HG03103 (cell line): ENCODE data around the gene TAT.
"Not testable (repeated sequence)": the region's sequence is repeated elsewhere in the genome, so short reads cannot be mapped to it uniquely, and the experiment has no call there.

Source experiments
- ATAC-seq: cut with Tn5 transposase; IDR thresholded peaks from one replicate; pipeline ENCODE4 v1.9.1; 2021; ENCODE audit warnings: low read depth; ENCODE audit not compliant: unreplicated experiment

TAT gene

GRCh38 chr16:71576971-71577370, at the start of gene TAT:
Gene TAT (minus strand): TSS chr16:71577092. CDS start chr16:71576415, 677 bp downstream.
- ATAC-seq: no peak

- ATAC-seq: no peak
These were observed 49.3 kb upstream of the TAT start, which contains the start of gene MARVELD3 for GRCh38 chr16:71626018-71626857. Gene MARVELD3 (plus strand): TSS chr16:71626184. CDS start chr16:71626230, 46 bp downstream.

DNA sequence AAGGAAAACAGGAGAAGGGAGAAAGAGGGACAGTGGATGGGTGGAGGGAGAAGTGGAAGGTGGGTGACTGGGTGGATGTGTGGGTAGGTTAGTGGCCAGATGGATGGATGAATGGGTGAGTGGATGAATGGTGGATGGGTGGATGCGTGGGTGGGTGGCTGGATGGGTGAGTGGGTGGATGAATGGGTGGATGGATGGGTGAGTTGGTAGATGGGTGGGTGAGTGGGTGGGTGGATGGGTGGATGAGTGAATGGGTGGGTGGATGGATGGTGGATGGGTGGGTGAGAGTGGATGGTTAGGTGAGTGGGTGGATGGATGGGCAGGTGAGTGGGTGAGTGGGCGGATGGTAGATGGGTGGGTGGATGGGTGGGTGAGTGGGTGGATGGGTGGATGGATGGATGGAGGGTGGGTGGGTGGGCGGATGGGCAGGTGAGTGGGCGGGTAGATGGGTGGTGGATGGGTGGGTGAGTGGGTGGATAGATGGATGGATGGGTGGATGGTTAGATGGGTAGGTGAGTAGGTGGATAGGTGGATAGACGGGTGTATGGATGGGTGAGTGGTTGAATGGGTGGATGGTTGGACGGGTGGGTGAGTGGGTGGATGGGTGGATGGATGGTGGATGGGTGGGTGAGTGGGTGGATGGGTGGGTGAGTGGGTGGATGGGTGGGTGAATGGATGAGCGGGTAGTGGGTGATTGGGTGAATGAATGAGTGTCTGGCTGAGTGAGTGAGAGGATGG, 48.4 kb upstream of the TAT start:
- no peak for ATAC-seq

- no peak for ATAC-seq
These were observed 46.7 kb upstream of the TAT start for GRCh38 chr16:71623597-71623996.

GRCh38 chr16:71622088-71622487, 45.2 kb upstream of the TAT start:
- ATAC-seq: no peak

DNA sequence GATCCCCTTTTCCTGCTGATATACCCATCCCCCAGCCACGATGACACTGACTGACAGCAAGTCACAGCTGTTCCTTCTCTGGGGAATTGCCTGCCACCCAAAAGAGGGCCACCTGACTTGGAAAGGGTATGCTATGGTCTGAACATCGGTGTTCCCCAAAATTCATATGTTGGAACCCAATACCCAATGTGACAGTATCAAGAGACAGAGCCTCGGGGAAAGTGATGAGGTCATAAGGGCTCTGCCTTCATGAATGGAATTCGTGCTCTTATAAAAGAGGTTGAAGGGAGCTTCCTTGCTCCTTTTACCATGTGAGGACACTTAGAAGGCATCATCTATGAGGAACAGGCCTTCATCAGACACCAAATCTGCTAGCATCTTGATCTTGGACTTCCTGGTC, 41.5 kb upstream of the TAT start:
- no peak for ATAC-seq

- not testable (repeated sequence) for ATAC-seq
These were observed 38.1 kb upstream of the TAT start for GRCh38 chr16:71614956-71615355.

DNA sequence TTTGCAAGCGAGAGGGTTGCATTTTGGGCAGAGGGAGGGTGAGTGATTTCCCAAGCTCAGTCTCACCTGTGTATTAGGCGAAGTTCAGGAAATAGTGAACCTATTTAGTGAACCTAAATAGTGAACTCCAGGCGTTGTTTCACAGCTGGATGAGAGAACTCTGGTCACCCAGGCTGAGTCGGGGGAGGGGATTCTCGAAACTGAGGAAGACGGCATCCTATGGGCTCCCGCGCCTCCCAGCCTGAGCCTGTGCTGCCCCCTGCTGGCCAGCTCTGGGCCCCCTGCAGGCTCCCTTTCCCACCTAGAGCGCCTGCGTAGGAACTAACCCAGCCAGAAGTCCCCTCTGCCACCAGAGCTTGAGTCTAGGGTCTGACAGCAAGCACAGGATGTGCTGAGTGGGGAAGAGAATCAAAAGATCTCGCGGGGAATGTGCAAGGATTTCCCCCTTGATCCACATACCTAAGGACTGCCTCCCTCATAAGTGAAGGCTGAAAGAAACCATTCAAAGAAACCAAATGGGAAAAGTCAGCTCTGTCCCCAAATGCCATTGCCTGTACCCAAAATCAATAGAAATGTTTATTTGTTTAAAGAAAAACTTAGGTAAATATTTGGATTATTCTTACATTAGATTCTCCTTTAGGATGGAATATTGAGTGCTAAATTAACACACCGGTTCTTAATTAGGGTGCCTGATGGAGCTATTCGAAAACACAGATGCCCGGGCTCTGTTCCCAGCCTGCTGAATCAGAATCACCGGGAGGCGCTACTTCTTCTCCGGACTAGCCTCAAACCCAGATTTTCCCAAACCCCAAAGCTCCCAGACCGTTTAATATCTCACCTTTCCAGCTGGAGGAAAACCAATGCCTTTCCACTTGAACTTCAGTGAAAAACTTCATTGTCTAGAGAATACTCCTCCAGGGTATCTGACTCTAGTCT, 34.3 kb upstream of the TAT start:
- ATAC-seq: peak; percentile 44

DNA sequence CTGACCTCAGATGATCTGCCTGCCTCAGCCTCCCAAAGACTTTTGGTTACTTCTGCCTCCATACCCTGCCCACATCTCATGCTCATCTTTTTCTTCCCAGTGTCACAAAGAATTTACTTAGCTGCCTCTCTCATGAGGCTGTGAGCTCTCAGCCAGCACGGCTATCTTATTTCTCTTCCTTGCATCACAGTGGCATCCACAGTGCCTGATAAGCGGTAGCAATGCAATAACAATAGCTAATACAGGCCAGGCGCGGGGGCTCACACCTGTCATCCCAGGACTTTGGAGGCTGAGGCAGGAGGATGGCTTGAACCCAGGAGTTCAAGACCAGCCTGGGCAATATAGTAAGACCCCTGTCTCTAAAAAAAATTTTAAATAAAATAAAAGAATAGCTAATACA, 33.6 kb upstream of the TAT start:
- ATAC-seq: no peak

- ATAC-seq: no peak
These were observed 32.2 kb upstream of the TAT start for GRCh38 chr16:71609066-71609465.

DNA sequence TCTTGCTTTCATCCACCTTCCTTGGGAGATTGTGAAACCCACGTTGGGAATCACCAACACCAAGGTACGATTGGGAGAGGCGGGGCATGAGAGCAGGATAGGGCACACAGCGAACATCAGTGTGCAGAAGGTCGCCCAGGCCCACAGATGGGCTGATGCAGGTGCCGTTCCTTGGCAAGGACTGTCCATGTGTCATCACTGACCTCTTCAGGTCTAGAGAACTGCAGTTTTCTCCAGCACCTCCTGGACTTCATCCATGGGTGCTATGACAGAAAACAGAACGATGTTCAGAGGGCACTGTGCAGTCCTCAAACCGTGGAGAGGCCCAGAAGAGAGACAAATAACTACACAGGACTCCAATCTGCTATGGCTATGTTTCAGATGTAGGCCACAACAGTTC, 23.9 kb upstream of the TAT start:
- no peak for ATAC-seq

DNA sequence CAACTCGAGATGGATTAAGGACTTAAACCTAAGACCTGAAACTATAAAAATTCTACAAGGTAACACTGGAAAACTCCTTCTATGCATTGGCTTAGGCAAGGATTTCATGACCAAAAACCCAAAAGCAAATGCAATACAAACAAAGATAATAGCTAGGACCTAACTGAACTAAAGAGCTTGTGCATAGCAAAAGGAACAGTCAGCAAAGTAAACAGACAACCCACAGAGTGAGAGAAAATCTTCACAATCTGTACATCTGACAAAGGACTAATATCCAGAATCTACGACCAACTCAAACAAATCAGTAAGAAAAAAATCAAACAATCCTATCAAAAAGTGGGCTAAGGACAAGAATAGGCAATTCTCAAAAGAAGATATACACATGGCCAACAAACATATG, 21.5 kb upstream of the TAT start:
- ATAC-seq: not testable (repeated sequence)

- not testable (repeated sequence) for ATAC-seq
These were observed 18.5 kb upstream of the TAT start for GRCh38 chr16:71595340-71595826.

GRCh38 chr16:71594000-71594646, 17.2 kb upstream of the TAT start:
- no peak for ATAC-seq

DNA sequence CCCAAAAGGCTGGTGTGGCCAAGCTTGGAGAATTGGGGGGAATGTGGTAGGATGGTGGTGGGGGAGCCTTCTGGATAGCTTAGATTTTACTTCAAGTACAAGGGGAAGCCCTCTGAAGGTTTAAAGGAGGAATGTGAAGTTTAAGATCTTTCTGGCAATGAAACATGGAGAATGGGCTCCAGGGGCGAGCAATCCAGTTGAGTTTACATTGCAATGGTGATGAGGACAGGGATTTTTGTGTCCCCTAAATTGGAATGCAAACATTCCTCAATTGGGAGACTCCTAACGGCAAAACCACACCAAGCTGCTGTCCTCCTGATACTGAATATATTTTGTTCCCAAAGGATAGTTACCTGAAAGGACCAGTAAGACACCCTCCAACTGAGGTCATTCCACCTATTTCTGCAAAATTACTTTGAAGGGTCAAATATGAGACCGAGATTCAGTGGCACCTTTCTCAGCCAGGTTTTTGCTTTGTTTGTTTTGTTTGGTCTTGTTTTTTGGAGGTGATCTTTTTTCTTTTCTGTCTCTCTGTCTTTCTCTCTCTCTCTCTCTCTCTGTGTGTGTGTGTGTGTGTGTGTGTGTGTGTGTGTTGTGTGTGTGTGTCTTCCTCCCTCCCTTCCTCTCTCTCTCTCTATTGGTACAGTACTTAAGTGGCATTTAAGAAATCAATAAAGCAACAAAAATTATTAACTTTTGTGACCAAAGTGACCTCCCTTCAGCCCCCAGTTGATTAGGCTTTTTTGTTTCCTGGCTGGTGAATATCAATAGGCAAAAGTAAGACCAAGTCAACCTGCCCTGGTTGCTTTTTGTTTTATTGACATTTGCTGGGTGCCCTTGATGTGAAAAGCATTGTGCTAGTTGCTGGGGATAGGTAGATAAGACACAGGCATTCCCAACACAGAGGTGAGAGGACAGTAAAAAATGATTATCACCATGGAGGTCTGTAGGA, 16.4 kb upstream of the TAT start:
- ATAC-seq: no peak

DNA sequence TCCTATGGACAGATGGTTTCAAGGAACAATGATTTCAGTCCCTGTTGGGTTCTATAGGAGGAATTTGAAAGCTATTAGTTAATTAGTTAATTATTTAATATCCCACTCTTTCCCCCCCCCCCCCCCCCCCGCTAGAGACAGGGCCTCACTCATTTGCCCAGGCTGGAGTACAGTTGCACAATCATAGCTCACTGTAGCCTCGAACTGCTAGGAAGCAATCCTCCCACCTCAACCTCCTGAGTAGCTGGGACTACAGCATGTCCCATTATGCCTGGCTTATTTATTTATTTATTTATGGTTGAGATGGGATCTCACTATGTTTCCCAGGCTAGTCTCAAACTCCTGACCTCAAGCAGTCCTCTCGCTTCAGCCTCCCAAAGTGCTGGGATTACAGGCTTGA, 15.0 kb upstream of the TAT start:
- no peak for ATAC-seq

GRCh38 chr16:71590584-71590983, 13.7 kb upstream of the TAT start:
- no peak for ATAC-seq

- ATAC-seq: not testable (repeated sequence)
These were observed 13.2 kb upstream of the TAT start for GRCh38 chr16:71590071-71590470.

DNA sequence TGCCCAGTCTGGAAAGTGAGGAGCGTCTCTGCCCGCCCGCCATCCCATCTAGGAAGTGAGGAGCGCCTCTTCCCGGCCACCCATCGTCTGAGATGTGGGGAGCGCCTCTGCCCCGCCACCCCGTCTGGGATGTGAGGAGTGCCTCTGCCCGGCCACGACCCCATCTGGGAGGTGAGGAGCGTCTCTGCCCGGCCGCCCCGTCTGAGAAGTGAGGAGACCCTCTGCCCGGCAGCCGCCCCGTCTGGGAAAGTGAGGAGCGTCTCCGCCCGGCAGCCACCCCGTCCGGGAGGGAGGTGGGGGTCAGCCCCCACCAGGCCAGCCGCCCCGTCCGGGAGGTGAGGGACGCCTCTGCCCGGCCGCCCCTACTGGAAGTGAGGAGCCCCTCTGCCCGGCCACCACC, 12.4 kb upstream of the TAT start:
- ATAC-seq: not testable (repeated sequence)
